ACC112 (cell line): Measurements from ENCODE around the gene NT5E.

ENCODE experiments used
- H2AFZ ChIP-seq: fragments of 200-600 bp; sonication (generic); one replicate; pipeline ENCODE4 v1.6.0; 2017; ENCODE audit warnings: antibody characterized with exemption, low read length; ENCODE audit not compliant: unreplicated experiment
- H3K27ac ChIP-seq: fragments of 200-600 bp; sonication (generic); 2 replicates; pipeline ENCODE4 v1.5.1; 2014; ENCODE audit warnings: low read depth, mild to moderate bottlenecking, antibody characterized with exemption, low read length, moderate library complexity
- H3K27me3 ChIP-seq: fragments of 200-600 bp; sonication (generic); 2 replicates; pipeline ENCODE4 v1.6.1; 2014; ENCODE audit warnings: mild to moderate bottlenecking, antibody characterized with exemption, low read length, moderate library complexity, mixed read lengths; ENCODE audit not compliant: insufficient read depth
- H3K36me3 ChIP-seq: fragments of 200-600 bp; sonication (generic); 2 replicates; pipeline ENCODE4 v1.6.1; 2016; ENCODE audit warnings: mild to moderate bottlenecking, antibody characterized with exemption, low read length, moderate library complexity, mixed read lengths; ENCODE audit not compliant: insufficient read depth
- H3K4me1 ChIP-seq: fragments of 200-600 bp; sonication (generic); one replicate; pipeline ENCODE4 v1.6.1; 2016; ENCODE audit warnings: low read length, mixed read lengths; ENCODE audit not compliant: insufficient read depth, unreplicated experiment, control insufficient read depth
- H3K4me3 ChIP-seq: fragments of 200-600 bp; sonication (generic); 2 replicates; pipeline ENCODE4 v1.5.1; 2014; ENCODE audit warnings: mild to moderate bottlenecking, low read depth, low read length
- H3K79me2 ChIP-seq: fragments of 200-600 bp; sonication (generic); one replicate; pipeline ENCODE4 v1.6.0; 2016; ENCODE audit warnings: low read length; ENCODE audit not compliant: control insufficient read depth, unreplicated experiment, insufficient read depth

The NT5E gene

DNA sequence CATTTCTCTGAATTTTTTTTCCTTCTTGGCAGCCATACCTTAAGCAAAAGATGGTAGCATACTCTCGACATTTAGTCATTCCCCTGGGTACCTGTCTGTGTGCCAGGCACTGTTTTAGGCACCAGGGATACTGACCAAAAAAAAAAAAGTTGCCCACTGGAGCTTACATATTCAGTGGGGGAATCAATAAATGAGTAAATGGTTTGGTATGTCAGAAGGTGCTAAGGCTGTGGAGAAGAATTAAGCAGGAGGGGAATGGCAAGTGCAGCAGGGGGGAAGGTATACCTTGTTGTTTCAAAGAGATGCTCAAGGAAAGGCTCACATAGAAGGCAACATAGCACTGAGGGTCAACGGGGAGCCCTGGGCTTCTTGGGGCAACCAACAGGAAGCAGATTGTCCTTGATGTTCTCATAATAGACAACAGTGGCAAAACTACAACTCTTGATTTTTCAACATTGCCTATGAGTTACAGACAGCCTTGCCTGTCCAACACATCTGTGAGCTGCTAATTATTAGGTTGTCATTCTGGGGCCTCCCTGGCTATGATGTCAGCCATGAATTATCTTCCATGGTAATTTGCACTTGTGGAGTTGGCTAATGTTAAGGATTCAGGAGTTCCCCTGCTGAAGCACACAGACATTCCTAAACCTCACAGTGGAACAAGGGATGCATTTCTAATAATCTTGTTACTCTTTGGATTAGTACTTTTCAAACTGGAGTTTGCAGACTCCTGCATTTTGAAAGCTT, 19.6 kb downstream of the NT5E start:
- H3K36me3 ChIP-seq: peaks cover 56% of the 10 kb centered on the region
- peaks cover 66% of the 10 kb centered on the region for H3K79me2 ChIP-seq
- H2AFZ ChIP-seq: no peak overlapping the region
- no peak overlapping the region for H3K4me3 ChIP-seq
- H3K27me3 ChIP-seq: no peaks in the 10 kb centered on the region
- peak overlapping the region; percentile 100 for H3K27ac ChIP-seq
- peaks cover 77% of the 10 kb centered on the region for H3K4me1 ChIP-seq

DNA sequence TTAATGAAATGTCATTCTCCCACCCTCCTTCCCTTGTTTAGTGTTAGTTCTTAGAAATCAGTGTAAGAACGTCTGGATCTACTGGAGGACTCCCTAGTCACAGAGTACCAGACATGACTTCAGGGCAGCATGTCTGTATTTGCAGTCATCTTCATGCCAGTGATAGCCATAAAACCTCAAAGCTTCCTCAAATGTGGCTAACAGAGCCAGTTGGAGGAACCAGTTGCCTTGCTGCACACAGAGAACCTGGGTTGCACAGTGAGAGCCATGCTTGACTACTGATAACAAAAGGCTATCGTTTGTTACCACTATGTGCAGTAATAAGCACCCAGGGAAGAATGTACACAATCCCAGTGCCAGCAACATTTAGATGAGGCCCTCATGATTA, 20.1 kb downstream of the NT5E start:
- Histone ChIP-seq H3K4me3 (no peak overlapping the region), H2AFZ (no peak overlapping the region), H3K27ac (peak overlapping the region; percentile 100; the same call in 1 of the 2 replicates), H3K4me1 (peaks cover 72% of the 10 kb centered on the region), H3K79me2 (peaks cover 64% of the 10 kb centered on the region), H3K27me3 (no peaks in the 10 kb centered on the region), H3K36me3 (peaks cover 61% of the 10 kb centered on the region)

DNA sequence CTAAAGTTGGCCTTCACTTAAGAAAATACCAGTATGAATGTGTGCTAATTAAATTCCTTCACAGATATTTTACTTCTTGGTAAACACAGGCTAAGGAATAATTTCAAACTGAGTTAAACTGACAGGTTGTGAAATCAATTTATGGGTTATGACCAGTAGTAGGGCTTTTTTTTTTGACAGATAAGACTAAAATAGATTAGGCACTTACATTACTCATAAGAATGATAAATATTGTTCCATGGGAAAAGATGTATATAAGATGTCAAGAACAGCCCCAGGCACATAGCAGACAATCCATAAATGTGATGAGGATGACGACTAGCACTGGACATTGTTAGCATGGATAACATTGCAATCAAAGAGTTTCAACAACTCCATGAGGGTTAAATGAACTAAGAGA, 22.9 kb downstream of the NT5E start:
- Histone ChIP-seq H3K27me3 (no peaks in the 10 kb centered on the region), H3K79me2 (peaks cover 40% of the 10 kb centered on the region), H3K4me1 (peaks cover 47% of the 10 kb centered on the region), H3K4me3 (no peak overlapping the region), H3K36me3 (peaks cover 64% of the 10 kb centered on the region), H2AFZ (no peak overlapping the region), H3K27ac (peak overlapping the region; percentile 42)

DNA sequence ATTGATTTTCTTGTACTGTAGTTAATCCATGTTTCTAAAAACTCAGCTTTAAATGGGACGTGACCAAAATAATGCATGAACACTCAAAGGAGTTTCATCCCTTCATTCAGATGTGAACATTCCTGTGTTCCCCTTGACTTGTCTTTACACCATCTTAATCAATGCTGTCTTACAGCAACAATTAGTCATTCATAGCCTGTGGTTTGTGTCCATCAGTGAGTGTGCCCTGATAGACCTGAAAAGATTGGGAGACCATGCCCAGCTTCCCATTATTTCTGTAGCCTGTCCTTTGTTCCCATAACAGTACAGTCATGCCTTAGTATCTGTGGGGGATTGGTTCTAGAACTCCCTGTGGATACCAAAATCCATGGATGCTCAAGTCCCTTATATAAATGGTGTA, 23.9 kb downstream of the NT5E start:
- H3K27me3 ChIP-seq: no peaks in the 10 kb centered on the region
- H2AFZ ChIP-seq: no peak overlapping the region
- H3K4me3 ChIP-seq: no peak overlapping the region
- H3K79me2 ChIP-seq: peaks cover 37% of the 10 kb centered on the region
- peaks cover 37% of the 10 kb centered on the region for H3K4me1 ChIP-seq
- H3K36me3 ChIP-seq: peaks cover 66% of the 10 kb centered on the region
- H3K27ac ChIP-seq: peak overlapping the region; percentile 42; the same call in 1 of the 2 replicates

DNA sequence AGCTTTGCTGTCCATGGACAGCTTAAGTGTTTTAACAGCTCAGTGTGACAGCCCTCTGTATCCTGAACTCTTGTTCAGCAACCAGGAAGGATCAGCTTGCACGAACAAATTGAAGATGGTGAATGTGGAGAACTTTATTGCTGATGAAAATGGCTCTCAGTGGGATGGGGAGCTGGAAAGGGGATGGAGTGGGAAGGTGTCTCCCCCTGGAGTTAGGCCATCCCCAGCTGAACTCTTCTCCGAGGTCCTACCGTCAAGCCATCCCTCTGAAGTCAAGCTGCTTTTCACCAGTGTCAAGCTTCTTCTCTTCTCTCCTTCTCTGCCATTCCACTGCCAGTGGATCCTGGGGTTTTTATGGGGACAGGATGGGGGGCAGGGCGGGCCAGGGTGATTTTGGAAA, 26.6 kb downstream of the NT5E start:
- Histone ChIP-seq H3K4me3 (no peak overlapping the region), H3K4me1 (peaks cover 27% of the 10 kb centered on the region)

DNA sequence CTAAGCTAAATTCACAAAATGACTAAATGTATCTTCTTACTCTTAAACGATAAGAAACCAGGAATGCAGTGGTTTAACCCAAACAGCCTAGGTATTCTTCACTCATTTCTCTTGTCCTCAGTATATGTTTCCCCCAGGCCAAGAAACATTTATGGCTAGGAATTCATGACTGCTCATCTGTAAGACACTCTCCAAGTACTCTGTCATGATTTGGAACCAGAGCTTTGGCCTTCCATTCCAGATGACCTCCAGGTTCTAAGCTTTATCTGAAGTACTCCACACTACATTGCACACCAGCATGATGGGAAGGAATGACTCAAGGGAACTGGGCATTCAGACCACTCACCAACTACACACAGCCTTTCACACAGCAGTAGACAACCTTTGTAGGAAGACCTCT, 29.3 kb downstream of the NT5E start:
- Histone ChIP-seq H3K36me3 (peaks cover 49% of the 10 kb centered on the region), H2AFZ (no peak overlapping the region), H3K4me3 (no peak overlapping the region), H3K27ac (peak overlapping the region; percentile 4; the same call in 1 of the 2 replicates), H3K4me1 (peaks cover 19% of the 10 kb centered on the region), H3K79me2 (peaks cover 6% of the 10 kb centered on the region), H3K27me3 (no peaks in the 10 kb centered on the region)

More for the DNA sequence above, 26.6 kb downstream of the NT5E start:
- H3K27ac ChIP-seq: no peak overlapping the region
- H3K79me2 ChIP-seq: peaks cover 20% of the 10 kb centered on the region
- no peaks in the 10 kb centered on the region for H3K27me3 ChIP-seq
- H3K36me3 ChIP-seq: peaks cover 67% of the 10 kb centered on the region
- no peak overlapping the region for H2AFZ ChIP-seq

DNA sequence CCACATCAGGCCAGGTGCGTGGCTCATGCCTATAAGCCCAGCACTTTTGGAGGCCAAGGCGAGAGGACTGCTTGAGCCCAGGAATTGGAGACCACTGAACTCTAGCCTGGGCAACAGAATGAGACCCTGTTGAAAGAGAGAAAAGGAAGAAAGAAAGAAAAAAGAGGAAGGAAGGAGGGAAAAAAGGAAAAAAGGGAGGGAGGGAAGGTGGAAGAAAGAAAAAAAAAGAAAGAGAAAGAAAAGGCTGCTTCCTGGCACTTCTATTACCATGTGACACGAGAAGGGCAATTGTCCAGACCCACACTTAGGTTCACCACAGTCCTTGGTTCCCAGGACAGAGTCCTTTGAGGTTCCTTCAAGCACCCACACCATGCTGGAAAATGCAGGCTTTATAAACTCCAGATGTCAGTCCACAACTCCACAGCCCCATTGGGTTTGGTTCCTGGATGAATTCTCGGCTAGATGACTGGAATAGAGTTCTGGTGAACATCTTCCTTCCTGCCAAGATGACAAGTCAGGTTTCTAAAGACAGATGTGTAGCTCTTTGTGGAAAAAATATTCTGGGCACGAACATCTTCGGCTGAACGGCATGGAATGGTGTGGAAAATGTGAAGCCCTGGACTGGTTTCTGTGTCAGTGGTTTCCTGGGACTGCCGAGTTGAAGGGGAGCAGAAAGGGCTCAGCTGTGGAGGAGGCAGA, 32.5 kb downstream of the NT5E start:
- Histone ChIP-seq H2AFZ (peak overlapping the region; percentile 40), H3K79me2 (peaks cover 3% of the 10 kb centered on the region), H3K36me3 (peaks cover 39% of the 10 kb centered on the region; the same call in 1 of the 2 replicates), H3K4me3 (0 out of 2 replicates have a peak overlapping the region, but pooled peaks have one; percentile 7), H3K27me3 (no peaks in the 10 kb centered on the region), H3K4me1 (peaks cover 19% of the 10 kb centered on the region), H3K27ac (peak overlapping the region; percentile 84)

DNA sequence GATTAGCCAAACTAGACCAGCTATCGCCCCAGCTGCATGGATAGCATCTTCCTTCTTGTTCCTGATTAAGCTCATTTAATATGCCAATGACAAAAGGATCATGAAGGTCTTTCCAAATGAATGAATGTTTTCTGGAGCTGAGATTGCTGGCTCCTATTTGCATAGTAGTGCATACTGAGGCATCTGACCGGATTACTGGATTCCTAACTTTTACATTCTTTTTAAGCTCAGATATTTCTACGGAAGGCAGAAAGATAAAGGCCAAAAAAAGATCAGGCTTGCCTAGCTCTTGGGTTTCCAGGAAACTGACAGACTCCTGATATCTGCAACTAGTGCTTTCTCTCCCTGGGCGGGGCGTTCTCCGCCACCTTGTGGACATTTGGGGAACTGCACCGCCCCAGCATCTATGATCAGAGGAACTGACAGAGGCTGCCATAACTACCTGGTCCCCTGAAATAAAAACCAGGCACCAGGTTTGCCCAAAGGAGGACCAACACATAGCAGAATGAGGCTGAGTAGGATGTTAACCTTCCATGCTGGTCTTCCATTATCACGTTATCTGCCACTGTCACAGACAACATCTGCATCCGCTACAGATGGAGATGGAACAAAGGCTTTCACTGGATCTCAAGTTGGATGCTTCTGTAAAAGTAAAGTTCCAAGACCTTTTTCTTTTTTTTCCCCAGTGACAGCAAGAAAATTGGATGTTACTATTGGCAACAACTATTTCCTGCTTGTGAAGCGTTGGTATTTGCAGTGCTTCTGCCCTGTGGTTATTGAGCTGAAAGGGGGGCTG, 33.2 kb downstream of the NT5E start:
- Histone ChIP-seq H3K4me1 (peaks cover 19% of the 10 kb centered on the region), H2AFZ (peak overlapping the region; percentile 40), H3K79me2 (peaks cover 2% of the 10 kb centered on the region), H3K27me3 (no peaks in the 10 kb centered on the region), H3K36me3 (peaks cover 41% of the 10 kb centered on the region; the same call in 1 of the 2 replicates), H3K4me3 (0 out of 2 replicates have a peak overlapping the region, but pooled peaks have one; percentile 7), H3K27ac (peak overlapping the region; percentile 84)

DNA sequence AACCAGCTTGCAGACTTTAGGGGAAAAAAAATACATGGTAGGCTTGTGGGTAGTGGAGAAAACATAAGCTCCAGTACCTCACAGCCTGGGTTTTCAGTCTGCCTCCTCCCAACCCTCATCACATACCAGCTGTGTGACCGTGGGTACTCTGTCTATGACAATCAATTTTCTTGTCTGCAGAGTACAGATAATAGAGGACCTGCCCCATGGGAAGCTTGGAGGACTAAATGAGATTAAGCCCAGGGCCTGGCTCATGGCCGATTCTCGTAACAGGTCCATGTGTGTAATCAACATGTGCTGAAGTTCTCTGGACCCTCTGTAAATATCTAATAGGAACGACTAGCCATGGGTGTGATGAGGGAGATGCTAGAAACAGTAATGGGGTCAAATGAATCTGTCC, 34.0 kb downstream of the NT5E start:
- no peaks in the 10 kb centered on the region for H3K27me3 ChIP-seq
- H2AFZ ChIP-seq: no peak overlapping the region
- H3K4me3 ChIP-seq: no peak overlapping the region
- H3K36me3 ChIP-seq: peaks cover 40% of the 10 kb centered on the region; the same call in 1 of the 2 replicates
- no peaks in the 10 kb centered on the region for H3K79me2 ChIP-seq
- H3K4me1 ChIP-seq: peaks cover 19% of the 10 kb centered on the region
- H3K27ac ChIP-seq: no peak overlapping the region

DNA sequence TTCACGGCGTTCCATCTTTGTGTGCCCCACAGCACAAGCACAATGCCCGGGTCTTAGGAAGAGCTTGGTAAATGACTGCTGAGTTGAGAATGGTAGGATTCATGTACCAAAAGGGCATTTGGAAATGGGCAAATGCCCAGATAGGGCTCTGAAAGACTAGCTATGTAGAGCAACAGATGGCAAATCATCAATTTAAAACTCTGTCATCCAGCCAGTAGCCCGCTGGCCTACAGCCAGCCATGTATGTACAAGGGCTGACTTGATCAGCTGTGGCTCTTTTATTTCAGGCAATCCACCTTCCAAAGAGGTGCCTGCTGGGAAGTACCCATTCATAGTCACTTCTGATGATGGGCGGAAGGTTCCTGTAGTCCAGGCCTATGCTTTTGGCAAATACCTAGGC, 35.1 kb downstream of the NT5E start:
- H3K27me3 ChIP-seq: no peaks in the 10 kb centered on the region
- no peak overlapping the region for H3K27ac ChIP-seq
- peaks cover 20% of the 10 kb centered on the region for H3K4me1 ChIP-seq
- H3K79me2 ChIP-seq: no peaks in the 10 kb centered on the region
- H3K36me3 ChIP-seq: peaks cover 42% of the 10 kb centered on the region
- H3K4me3 ChIP-seq: no peak overlapping the region
- no peak overlapping the region for H2AFZ ChIP-seq
